ENCODE measurements around the gene SDC4.

GRCh38 chr20:45318386-45318939, 29.8 kb downstream of the SDC4 start:
- TF ChIP-seq CTCF (conservative IDR thresholded peaks at IDR 0.05 in 1 of 2, IDR thresholded peaks at IDR 0.05 in 1 of 2; ENCODE audit: extremely low read depth in 1 of 2, insufficient read depth in 1 of 2, low read depth in 1 of 2, low read length in 2 of 2), result no peak
- no peak for TF ChIP-seq EZH2 (IDR thresholded peaks at IDR 0.05; ENCODE audit: borderline replicate concordance, low read length)
